Keratinocyte (primary cell): Measurements from ENCODE around the gene FARP1. TPM values are rescaled to one million over a fixed set of nuclear protein-coding genes. Genes with fewer than 3 reads are reported as not detected.

ENCODE experiments used
- DNase-seq: peaks from one replicate; pipeline ENCODE4 v3.0.0-alpha.2; 2011; ENCODE audit warnings: low read depth, missing footprints, low spot score
- FAIRE-seq: peaks from 2 replicates; lab custom pipeline; 2011; peaks lifted over from hg19 to GRCh38; lab: Jason Lieb, UNC
- H2AFZ ChIP-seq: 2 replicates; pipeline ENCODE4 v1.6.0; 2012; ENCODE audit warnings: low read length, control low read depth, inconsistent platforms; ENCODE audit not compliant: control insufficient read depth
- H3K27ac ChIP-seq: 2 replicates; pipeline ENCODE4 v1.5.1; 2011; ENCODE audit warnings: low read length; ENCODE audit not compliant: control insufficient read depth, insufficient read depth
- H3K27me3 ChIP-seq: 3 replicates; pipeline ENCODE4 v1.6.0; 2011; ENCODE audit warnings: low read length; ENCODE audit not compliant: control insufficient read depth, insufficient read depth; ENCODE audit errors: extremely low read depth
- H3K36me3 ChIP-seq, 2 experiments: 2 replicates in 1 of 2; 3 replicates in 1 of 2; pipeline ENCODE4 v1.5.1; 2011; ENCODE audit warnings: low read length in 2 of 2, mild to moderate bottlenecking in 1 of 2; ENCODE audit not compliant: control insufficient read depth in 2 of 2, insufficient read depth in 2 of 2; ENCODE audit errors: extremely low read depth in 1 of 2
- H3K4me1 ChIP-seq: 3 replicates; pipeline ENCODE4 v1.5.1; 2011; ENCODE audit warnings: low read length; ENCODE audit not compliant: control insufficient read depth, insufficient read depth; ENCODE audit errors: extremely low read depth
- H3K4me2 ChIP-seq: 3 replicates; pipeline ENCODE4 v1.6.0; 2011; ENCODE audit warnings: low read depth, low read length; ENCODE audit not compliant: control insufficient read depth, insufficient read depth; ENCODE audit errors: extremely low read depth
- H3K4me3 ChIP-seq, 3 experiments: fragments of 200-600 bp in 1 of 3; sonication (generic) in 1 of 3; 2 replicates in 2 of 3; 3 replicates in 1 of 3; pipeline ENCODE4 v1.5.1; 2011 to 2016; ENCODE audit warnings: low read length in 3 of 3, mild to moderate bottlenecking in 3 of 3, control low read depth in 2 of 3, inconsistent platforms in 1 of 3, low read depth in 1 of 3, mixed read lengths in 1 of 3, mixed run types in 1 of 3, moderate library complexity in 1 of 3; ENCODE audit not compliant: control insufficient read depth in 2 of 3, insufficient read depth in 2 of 3; ENCODE audit errors: extremely low read depth in 1 of 3
- H3K79me2 ChIP-seq: 2 replicates; pipeline ENCODE4 v1.6.0; 2012; ENCODE audit warnings: low read length; ENCODE audit not compliant: control insufficient read depth, insufficient read depth
- H3K9ac ChIP-seq: 3 replicates; pipeline ENCODE4 v1.6.0; 2011; ENCODE audit warnings: low read length; ENCODE audit not compliant: control insufficient read depth, insufficient read depth; ENCODE audit errors: extremely low read depth
- H3K9me1 ChIP-seq: 3 replicates; pipeline ENCODE4 v1.6.0; 2011; ENCODE audit warnings: low read length; ENCODE audit not compliant: control insufficient read depth, insufficient read depth; ENCODE audit errors: extremely low read depth
- H3K9me3 ChIP-seq: 2 replicates; pipeline ENCODE4 v1.5.1; 2012; ENCODE audit warnings: low read depth, low read length; ENCODE audit not compliant: control insufficient read depth
- H4K20me1 ChIP-seq: 3 replicates; pipeline ENCODE4 v1.6.0; 2011; ENCODE audit warnings: low read length; ENCODE audit not compliant: control insufficient read depth, insufficient read depth; ENCODE audit errors: extremely low read depth
- CTCF ChIP-seq, 3 experiments: IDR thresholded peaks in 1 of 3; conservative IDR thresholded peaks in 1 of 3; optimal IDR thresholded peaks in 1 of 3; 2 replicates in 2 of 3; 3 replicates in 1 of 3; pipeline versions ENCODE3 to v1.5.1; 2011; ENCODE audit warnings: low read length in 3 of 3, mild to moderate bottlenecking in 3 of 3, moderate library complexity in 2 of 3, control low read depth in 1 of 3, inconsistent platforms in 1 of 3; ENCODE audit not compliant: insufficient read depth in 2 of 3; ENCODE audit errors: extremely low read depth in 1 of 3
- EZH2 ChIP-seq: IDR thresholded peaks from one replicate; pipeline ENCODE4 v1.6.1; 2012; ENCODE audit warnings: inconsistent platforms, mild to moderate bottlenecking, low read length, moderate library complexity
- dilution Hi-C: fragments of 300-500 bp; cut with MboI; formaldehyde crosslinking; loops from one replicate; pipeline ENCODE4 v1.7.0; 2020; ENCODE audit warnings: low sequenced_read_pairs; ENCODE audit not compliant: extremely low pct_ligation_motif_present
- polyA plus RNA-seq, 5 experiments: library from polyadenylated mRNA; depleted of rRNA in 3 of 5; stranded (reverse) in 3 of 5; stranded (forward) in 1 of 5; unstranded in 1 of 5; fragments of >200 nt; gene quantifications; 1 replicate in 1 of 5; 2 replicates in 3 of 5; 3 replicates in 1 of 5; pipeline versions ENCODE4 v1.2.1 to v1.2.3, GENCODE V29; 2011 to 2012; ENCODE audit warnings: missing spikeins in 2 of 5, low read depth in 1 of 5, low replicate concordance in 1 of 5

FARP1 gene
- polyA plus RNA-seq, 1 donor (not counting 4 experiments of a cell fraction or from before 2014, with no cell fraction given), result 10.3 TPM

GRCh38 chr13:98143601-98144026 is 720 bp downstream of the FARP1 start:
- TF ChIP-seq EZH2, result no peak
- no peak for TF ChIP-seq CTCF (optimal IDR thresholded peaks at IDR 0.05 in 1 of 3, IDR thresholded peaks at IDR 0.05 in 1 of 3, conservative IDR thresholded peaks at IDR 0.05 in 1 of 3; ENCODE audit: extremely low read depth in 1 of 3, insufficient read depth in 2 of 3, low read length in 3 of 3)
- Histone ChIP-seq H4K20me1 (no peaks in the 10 kb centered on the region), H3K4me2 (peak overlapping the region; percentile 84), H3K9me1 (no peaks in the 10 kb centered on the region), H3K4me3 (peak overlapping the region; percentile 22 to 77 (median 57)), H3K9me3 (no peaks in the 10 kb centered on the region), H3K27ac (no peak overlapping the region), H3K27me3 (peaks cover 22% of the 10 kb centered on the region), H2AFZ (peak overlapping the region; percentile 75), H3K79me2 (peaks cover 8% of the 10 kb centered on the region), H3K36me3 (no peaks in the 10 kb centered on the region), H3K4me1 (peaks cover 8% of the 10 kb centered on the region), H3K9ac (peak overlapping the region; percentile 63)
- FAIRE-seq, result no peak
- no peak for DNase-seq
- dilution Hi-C loops, result no loop called here

GRCh38 chr13:98144027-98144741 is 1.3 kb downstream of the FARP1 start:
- H3K4me3 ChIP-seq, result peak overlapping the region; percentile 22 to 77 (median 57)
- peak overlapping the region; percentile 84 for H3K4me2 ChIP-seq
- no peaks in the 10 kb centered on the region for H3K36me3 ChIP-seq
- no peak overlapping the region for H3K27ac ChIP-seq
- no peaks in the 10 kb centered on the region for H4K20me1 ChIP-seq
- no peaks in the 10 kb centered on the region for H3K9me1 ChIP-seq
- peaks cover 8% of the 10 kb centered on the region for H3K4me1 ChIP-seq
- no peaks in the 10 kb centered on the region for H3K9me3 ChIP-seq
- dilution Hi-C loops, result no loop called here
- peaks cover 8% of the 10 kb centered on the region for H3K79me2 ChIP-seq
- no peak for TF ChIP-seq CTCF (optimal IDR thresholded peaks at IDR 0.05 in 1 of 3, IDR thresholded peaks at IDR 0.05 in 1 of 3, conservative IDR thresholded peaks at IDR 0.05 in 1 of 3; ENCODE audit: extremely low read depth in 1 of 3, insufficient read depth in 2 of 3, low read length in 3 of 3)
- TF ChIP-seq EZH2, result no peak
- DNase-seq (no peak), FAIRE-seq (peak; percentile 65)
- H2AFZ ChIP-seq, result peak overlapping the region; percentile 75
- H3K27me3 ChIP-seq, result peaks cover 22% of the 10 kb centered on the region
- H3K9ac ChIP-seq, result peak overlapping the region; percentile 63
